Femur (tissue), 1 donor: ENCODE measurements around the gene GNRH2.
"Not testable (repeated sequence)": the region's sequence is repeated elsewhere in the genome, so short reads cannot be mapped to it uniquely, and the experiment has no call there.

ENCODE experiments used
- DNase-seq: peaks from one replicate; pipeline ENCODE4 v3.0.0-alpha.2; 2017

GNRH2 gene

DNA sequence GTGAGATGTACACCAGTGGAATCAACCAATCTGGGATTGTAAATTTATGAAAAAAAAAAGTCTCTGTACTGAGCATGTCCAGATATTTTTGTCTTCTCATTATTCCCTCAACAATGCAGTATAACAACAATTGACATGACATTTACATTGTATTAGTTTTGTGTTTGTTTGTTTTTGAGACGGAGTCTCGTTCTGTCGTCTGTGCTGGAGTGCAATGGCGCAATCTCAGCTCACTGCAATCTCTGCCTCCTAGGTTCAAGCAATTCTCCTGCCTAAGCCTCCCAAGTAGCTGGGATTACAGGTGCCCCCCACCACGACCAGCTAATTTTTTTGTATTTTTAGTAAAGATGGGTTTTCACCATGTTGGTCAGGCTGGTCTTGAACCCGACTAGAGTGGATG, 31.9 kb downstream of the GNRH2 start:
- not testable (repeated sequence) for DNase-seq

- DNase-seq: no peak
Measured at GRCh38 chr20:3077618-3078134, 34.3 kb downstream of the GNRH2 start.

DNA sequence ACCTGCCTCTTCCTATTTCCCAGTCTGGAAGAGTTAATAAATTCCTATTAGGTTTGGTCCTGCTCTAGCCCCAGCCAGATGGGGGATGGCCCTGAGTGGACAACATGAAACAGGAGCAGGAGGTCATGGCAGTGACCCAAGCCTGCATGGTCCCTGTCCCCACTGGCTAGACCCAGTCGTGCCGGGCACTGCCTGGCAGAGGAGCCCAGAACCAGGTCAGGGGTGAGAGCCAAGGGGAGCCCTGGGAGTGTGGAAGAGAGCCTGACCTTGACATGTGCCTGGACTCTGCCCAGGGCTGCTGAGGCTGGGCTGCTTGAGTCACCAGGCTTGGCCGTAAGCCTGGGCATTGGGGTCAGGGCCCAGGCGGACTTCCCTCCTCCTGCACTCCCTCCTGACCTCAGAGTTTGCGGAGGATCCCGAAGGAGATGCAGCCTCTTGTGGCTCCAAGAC, 37.5 kb downstream of the GNRH2 start:
- peak; percentile 22 for DNase-seq

GRCh38 chr20:3081641-3082040, 38.2 kb downstream of the GNRH2 start:
- DNase-seq: no peak

DNA sequence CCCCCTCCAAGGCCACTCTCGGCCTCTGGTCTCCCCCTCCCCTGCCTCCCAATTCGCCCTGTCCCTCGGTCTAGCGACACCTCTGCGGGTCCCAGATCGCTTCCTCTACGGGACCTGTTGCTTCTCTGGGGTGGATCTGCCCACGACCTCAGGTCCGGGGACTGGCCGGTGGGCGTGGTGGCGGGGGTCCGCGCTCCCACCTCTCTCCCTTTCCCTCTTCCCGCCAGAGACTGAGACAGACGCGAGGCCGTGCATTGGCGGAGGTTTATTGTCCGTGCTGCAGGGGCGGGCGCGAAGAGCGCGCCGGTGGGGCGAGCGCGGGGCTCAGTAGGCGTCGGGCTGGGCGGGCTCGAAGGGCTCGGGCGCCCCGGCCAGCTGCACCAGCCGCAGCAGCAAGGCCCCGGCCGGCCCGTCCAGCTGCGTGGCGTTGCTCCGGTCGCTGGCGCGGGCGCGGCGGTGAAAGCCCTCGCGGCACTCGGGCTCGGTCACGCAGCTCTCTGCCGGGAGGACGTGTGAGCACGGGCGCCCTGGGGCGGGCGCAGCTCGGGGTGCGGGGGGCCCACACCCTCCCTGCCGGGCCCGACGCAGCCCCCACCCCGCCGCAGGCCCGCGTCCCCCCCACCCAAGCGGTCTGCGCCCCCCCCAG, 39.0 kb downstream of the GNRH2 start:
- peak; percentile 35 for DNase-seq

GRCh38 chr20:3082955-3083952, 39.8 kb downstream of the GNRH2 start:
- DNase-seq: no peak

DNA sequence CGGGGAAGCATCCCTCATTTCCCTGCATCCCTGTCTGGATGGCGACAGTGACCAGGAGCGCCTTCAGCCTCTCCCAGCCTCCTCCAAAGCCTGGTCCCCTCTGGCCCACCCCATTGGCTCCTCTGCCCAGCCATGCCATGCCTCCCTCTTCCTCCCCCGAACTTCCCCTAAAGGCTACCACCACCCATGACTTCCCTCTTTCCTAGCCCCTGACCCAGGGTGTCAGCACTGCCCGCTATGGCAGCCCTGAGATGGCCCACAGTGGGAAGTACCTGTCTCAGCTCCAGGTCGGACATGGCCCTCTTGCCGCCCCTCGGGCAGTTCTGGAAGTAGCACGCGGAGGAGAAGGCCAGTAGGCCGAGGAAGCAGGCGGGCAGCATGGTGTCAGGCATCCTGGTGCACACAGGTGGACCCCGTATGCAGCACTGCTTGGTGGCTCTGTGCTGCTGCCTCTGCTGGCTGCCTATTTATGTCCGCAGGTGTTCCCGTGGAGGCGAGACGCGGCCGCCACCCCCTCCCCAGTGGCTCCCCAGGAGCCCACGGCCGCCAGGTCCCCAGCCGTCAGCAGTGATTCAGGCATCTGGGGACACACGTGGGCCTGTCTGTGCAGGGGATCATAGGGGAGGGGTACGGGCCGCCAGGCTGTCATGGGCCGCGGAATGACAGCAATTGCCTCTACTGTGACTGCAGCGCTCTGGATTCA, 41.0 kb downstream of the GNRH2 start, which contains the start of gene AVP:
Gene AVP, minus strand, starts transcription at position 442 of the 703 bp plus-strand sequence. Its CDS starts 50 bp downstream, at position 392.
- no peak for DNase-seq

GRCh38 chr20:3084986-3085360, 41.6 kb downstream of the GNRH2 start:
- DNase-seq: no peak

- DNase-seq: no peak
Measured at GRCh38 chr20:3085571-3086072, 42.2 kb downstream of the GNRH2 start.

- DNase-seq: no peak
Measured at GRCh38 chr20:3088031-3088430, 44.6 kb downstream of the GNRH2 start.

GRCh38 chr20:3090565-3090964, 47.1 kb downstream of the GNRH2 start:
- no peak for DNase-seq

- peak; percentile 44 for DNase-seq
Measured at GRCh38 chr20:3092611-3093379, 49.4 kb downstream of the GNRH2 start.

DNA sequence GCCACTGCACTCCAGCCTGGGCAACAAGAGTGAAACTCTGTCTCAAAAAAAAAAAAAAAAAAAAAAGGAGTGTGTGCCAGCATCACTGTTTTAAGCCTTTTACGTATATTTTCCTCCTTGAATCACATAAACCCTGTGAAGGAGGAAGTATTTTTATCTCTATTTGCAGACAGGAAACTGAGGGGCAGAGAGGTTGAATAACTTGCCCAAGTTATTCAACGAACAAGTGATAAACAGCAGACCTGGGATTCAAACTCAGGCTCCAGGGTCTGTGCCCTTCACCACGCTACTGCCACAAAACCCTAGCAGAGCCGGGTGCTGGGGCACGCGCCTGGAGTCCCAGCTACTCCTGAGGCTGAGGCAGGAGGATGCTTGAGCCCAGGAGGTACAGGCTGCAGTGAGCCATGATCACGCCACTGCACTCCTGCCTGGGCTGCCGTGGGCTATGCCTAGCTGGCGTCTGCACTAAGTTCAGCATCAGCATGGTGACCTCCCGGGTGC, 50.5 kb downstream of the GNRH2 start:
- no peak for DNase-seq

DNA sequence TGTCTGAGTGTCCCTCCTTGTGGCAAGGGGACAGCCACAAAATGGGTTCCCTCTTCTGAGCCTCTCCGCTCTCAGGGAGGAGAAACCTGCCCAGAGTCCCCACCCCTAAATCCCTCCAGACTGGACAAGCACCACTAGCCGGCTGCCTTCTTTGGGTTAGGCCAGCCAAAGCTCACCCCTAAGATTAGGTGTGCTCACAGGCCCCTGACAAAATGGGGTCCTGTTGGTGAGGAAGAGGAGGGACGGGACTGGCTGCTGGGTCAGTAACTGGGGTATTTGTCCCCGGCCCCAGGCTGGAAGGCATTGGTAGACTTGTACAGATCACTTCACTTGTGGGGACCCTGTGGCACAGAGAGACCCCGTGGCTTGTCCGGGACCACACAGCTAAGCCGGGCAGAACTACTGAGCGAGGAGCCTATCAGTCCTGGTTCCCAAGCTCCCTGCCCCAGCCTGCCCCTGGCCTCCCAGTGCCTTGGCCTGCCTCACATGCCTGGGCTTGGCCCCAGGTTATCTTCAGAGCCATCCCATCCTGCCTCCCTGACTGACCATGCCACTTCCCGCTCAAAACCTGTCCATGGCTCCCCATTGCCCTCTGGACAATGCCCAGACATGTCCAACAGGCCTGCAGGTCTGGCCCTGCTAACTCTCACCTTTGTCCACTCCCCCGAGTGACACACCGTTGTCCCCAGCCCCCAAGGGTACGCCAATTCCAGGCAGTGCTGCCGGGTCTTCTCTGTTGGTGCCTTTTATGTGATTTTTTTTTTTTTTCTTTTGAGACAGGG, 51.6 kb downstream of the GNRH2 start:
- no peak for DNase-seq
